CD1c-positive myeloid dendritic cell (primary cell): Measurements from ENCODE around the gene CNPY2.
A peak's percentile ranks its signal among the peaks of the same experiment; 100 is the strongest.
"Not testable (repeated sequence)": the region's sequence is repeated elsewhere in the genome, so short reads cannot be mapped to it uniquely, and the experiment has no call there.

Experiments
- DNase-seq: peaks from one replicate; pipeline ENCODE4 v3.0.0-alpha.2; 2016; ENCODE audit errors: extremely low spot score

Gene CNPY2

DNA sequence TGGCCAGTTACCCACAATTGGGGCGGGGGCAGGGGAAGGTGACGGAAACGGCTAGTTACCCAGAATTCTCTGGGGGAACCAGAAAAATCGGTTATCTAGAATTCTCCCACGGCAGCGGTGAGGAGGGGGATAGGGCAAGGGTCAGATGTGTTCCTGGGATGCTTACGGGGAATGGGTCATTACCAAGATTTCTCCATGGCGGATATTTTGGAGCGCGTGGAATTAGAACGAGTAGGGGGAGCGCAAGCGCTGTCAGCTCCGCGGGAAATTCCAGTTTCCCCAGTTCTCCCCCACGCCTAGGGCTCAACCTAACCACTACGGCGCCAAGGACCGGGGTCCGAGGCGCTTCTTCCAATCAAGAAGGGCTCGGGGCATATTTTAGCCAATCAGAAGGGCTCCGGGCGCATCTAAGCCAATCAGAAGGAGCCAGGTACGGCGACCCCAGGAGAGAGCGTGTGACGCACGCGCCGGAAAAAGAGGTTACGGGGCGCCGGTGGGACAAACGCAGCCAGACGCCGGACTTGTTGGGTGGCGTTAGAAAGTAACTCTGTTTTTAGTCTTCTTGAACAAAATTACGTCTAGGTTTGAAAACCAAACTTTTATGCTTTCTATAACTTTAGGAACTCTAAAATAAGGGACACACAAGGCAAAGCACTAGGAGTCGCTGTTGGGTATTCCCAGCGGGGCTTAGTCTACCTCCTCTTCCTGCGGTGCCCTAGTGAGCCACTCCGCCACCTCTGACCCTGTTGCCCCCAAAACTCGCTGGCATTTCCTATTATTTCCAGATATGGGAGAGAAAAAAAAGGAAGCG is 18.1 kb upstream of the CNPY2 start, which contains the start of gene PAN2:
Gene PAN2 (minus strand): TSS at position 322 of the 811 bp plus-strand sequence. CDS start 906 bp downstream, outside the sequence.
- DNase-seq, result peak; percentile 96

DNA sequence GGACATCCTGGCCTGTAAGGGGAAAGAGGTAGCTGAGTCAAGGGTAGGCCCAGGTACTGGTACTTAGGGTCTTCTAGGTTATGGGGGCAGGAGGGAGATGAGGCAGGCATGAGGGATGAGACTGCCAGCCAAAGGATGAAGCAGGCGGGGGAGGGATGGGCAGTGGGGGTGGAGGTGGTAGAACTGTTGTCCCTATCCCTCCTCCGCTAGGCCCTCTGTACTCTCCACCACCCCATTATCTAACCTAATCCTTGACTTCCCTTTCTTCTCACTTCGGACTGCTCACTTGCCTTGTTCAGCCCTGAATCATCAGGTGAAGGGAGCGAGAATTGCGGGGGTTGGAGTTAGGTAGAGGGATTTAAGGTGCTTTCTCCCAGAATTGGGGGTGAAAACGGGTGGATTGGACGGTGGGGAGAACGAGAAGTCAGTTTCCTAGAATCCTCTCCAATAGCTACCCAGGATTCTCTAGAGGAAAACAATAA is 17.4 kb upstream of the CNPY2 start:
- DNase-seq, result no peak

DNA sequence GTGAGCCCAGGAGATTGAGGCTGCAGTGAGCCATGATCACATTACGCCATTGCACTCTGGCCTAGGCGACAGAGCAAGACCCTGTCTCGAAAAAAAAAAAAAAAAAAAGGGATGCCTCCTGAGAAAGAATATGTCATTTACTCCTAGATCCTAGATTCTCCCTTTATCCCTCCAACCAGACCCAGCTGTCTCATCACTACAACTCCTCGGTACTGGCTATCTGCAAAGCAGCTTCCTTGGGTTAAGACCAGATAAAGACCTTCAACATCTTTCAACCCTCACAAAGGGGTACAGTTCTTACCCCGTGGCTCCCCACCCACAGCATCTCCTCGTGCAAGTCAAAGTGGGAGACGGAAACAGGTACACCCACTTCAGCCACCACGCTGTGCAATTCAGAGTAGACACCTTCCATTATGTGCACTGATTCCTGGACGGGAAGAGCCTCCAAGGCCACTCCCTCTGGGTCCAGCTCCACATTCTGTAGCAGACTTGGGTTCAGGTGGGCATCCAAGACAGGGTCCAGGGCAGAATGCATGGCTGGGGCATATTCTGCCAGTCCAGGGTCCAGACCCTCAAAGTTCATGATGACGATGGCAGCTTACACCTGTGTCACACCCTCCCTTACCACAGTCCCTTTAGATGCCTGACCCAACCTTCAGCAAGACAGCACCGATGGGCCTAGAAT is 16.9 kb upstream of the CNPY2 start:
- DNase-seq, result no peak

DNA sequence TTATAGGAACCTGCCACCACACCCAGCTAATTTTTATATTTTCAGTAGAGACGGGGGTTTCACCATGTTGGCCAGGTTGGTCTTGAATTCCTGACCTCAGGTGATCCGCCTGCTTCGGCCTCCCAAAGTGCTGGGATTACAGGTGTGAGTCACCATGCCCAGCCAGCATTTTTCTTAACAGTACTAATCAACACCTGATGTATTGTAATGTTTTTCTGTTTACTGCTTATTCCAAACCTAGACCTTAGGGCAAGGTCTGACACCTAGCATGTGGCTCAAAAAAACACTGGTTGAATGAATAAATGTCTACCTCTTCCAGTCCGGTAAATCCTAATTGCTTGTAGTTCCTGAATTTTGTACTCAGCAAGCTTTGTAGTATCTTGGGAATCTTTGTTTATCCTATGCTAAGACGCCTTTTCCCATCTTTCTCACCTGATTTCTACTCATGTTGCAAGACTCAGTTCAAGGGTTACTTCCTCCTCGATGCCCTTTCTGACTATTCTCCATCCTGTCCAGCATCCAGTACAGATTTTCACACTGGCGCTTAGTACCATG is 15.2 kb upstream of the CNPY2 start:
- no peak for DNase-seq

DNA sequence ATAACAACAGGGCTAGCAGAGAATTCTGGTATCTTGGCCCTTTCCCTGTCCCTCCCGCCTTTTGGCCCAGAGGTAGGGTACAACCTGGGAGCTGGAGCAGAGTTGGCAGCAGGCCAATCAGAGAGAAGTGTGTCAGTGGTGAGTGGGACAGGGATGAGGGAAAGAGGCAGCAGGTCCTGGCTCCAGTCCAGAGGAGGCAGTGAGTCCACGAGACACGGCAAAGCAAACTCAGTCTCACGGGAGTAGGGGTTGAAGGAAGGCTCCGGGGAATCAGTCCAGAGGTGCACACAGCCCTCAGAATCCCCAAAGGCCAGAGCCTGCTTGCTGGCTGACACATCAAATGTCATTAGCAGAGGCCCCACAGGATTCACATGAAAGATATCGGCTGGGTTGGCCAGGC is 10.7 kb upstream of the CNPY2 start:
- DNase-seq, result no peak

DNA sequence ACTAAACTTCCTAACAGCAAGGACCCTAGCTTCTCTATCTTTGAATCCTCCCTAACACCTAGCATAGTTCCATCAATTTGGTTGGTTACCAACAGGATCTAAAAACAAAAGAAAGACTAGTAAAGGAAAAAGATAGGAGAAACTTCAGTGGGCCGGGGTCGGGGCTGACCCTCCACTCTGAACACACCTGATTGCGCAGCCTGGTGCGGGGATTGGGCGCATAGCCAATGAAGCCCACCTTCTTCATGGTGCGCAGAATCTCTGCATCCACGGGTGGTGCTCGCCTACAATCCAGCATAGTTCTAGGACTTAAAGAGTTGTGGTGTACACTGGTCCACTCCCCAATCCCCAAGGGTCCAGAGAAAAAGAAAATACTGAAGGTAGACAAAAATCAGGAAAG is 10.3 kb upstream of the CNPY2 start:
- DNase-seq, result no peak

DNA sequence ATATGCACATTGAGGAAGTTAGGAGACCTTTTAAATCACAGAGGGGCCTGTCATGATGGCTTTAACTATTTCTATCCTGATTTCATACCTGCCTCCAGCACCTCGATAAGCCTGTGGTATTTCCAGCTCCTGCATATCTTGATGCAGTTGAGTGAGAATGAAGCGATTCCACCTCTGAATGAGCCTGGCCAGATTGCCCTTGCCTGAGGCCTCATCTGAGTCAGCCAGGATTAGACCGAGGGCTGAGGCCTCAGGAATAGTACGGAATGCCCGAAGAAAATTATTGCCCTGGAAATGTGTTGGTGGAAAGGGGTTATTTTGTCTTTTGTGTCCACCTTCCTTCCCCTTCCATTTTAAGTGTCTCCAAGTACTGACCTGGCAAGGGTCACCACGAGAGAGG is 8.4 kb upstream of the CNPY2 start:
- DNase-seq, result no peak

DNA sequence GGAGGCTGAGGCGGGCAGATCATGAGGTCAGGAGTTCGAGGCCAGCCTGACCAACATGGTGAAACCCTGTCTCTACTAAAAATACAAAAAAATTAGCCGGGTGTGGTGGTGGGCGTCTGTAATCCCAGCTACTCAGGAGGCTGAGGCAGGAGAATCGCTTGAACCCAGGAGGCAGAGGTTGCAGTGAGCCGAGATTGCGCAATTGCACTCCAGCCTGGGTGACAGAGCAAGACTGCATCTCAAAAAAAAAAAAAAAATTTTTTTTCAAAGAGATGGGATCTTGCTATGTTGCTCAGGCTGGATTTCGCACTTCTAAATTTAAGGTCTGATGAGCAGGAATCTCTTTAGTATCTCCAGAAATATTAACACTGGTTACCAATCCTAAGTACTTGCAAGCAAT is 5.8 kb upstream of the CNPY2 start:
- not testable (repeated sequence) for DNase-seq

DNA sequence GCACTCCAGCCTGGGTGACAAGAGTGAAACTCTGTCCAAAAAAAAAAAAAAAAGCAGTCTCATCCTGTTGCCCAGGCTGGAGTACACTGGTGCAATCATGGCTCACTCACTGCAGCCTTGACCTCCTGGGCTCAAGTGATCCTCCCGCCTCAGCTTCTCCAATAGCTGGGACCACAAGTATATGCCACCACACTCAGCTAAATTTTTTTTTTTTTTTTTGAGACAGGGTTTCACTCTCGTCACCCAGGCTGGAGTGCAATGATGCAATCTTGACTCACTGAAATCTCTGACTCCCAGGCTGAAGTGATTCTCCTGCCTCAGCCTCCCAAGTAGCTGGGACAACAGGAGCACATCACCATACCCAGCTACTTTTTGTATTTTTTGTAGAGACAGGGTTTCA is 5.2 kb upstream of the CNPY2 start:
- peak; percentile 38 for DNase-seq

DNA sequence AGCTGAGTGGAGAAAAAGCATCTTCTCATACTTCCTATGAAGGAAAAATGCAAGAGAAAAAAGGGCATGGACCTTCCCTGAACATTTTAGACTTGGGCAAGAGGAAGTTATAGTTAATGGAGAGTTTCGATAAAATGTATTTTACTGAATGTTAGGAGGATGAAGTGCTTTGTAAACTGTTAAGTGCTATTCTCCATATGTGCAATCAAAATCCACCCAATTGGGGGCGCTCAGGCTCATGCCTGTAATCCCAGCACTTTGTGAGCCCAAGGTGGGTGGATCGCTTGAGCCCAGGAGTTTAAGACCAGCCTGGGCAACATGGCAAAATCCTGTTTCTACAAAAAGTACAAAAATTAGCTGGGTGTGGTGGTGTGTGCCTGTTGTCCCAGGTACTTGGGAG is 1.9 kb upstream of the CNPY2 start:
- no peak for DNase-seq

DNA sequence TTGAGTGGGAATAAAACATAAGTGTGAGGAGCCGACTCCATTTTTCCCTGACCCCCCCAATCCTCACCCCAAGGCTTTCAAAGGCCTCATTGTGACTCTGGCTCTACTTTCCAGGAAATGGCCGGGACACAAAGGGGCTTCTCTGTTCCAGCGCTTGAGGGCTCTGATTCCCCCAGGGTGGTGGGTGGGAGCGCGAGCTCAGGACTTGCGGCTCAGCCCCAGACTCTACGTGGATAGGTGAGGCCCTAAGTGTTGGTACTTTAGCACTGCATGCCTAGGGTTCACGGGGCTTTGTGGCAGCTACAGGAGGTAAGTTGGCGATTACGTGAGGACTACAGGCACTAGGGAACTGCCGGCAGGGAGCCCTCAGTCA is 553 bp downstream of the CNPY2 start:
- DNase-seq, result no peak

DNA sequence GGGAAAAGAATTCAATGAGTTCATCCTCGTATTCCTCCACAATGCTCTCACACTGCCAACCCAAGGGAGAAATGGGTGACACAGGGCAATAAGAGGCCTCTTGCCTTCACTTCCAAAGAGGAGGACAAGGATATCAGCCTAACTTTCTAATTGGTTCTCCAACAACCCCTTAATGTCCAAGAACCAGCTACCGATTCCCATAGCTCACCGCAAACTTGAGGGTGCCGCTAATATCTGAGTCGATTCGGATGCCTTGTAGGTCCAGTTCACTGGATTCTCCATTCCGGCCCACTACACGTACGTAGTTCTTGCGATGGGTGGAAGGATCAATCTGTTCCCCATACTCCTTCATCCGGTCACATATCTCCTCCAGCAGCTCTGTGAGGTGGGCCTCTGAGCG is 4.8 kb downstream of the CNPY2 start:
- no peak for DNase-seq

DNA sequence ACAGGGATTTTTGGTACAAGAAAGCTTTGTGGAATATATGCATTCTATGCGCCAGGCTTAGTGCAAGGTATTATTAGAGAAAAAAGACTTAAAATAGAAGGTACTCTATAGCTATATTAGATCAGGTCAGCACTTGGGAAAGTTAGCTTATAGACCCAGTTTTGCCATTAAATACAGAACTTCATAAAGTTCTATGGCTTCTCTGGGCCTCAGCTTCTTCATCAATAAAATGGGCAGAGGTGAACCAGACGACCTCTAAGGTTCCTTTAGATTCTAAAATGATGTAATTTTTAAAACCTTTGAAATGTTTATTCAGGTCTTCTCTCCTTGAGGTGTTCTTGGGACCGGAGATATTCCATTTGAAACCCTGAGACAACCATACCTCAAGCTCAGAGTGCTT is 7.1 kb downstream of the CNPY2 start:
- DNase-seq, result no peak

DNA sequence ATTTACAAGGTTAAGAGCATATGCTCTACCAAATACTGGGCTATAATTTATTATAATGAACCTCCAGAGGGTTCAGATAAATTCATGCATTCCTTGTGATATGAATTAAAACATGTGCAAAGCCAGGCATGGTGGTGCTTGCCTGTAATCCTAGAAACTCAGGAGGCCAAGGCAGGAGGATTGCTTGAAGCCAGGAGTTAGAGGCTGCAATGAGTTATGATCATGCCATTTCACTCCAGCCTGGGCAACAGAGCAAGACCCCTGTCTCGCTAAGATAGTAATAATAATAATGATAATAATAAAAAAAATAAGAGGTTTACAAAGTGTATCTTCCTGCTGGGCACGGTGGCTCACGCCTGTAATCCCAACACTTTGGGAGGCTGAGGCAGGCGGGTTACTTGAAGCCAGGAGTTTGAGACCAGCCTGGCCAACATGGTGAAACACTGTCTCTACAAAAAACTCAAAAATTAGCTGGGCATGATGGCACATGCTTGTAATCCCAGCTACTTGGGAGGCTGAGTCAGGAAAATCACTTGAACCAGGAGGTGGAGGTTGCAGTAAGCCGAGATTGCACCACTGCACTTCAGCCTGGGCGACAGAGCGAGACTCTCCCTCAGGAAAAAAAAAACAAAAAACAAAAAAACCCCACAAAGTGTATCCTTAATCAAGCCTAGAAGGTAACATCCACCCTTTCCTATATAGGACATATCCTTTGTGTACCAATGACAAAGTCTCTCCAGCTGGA is 8.4 kb downstream of the CNPY2 start:
- DNase-seq, result no peak

DNA sequence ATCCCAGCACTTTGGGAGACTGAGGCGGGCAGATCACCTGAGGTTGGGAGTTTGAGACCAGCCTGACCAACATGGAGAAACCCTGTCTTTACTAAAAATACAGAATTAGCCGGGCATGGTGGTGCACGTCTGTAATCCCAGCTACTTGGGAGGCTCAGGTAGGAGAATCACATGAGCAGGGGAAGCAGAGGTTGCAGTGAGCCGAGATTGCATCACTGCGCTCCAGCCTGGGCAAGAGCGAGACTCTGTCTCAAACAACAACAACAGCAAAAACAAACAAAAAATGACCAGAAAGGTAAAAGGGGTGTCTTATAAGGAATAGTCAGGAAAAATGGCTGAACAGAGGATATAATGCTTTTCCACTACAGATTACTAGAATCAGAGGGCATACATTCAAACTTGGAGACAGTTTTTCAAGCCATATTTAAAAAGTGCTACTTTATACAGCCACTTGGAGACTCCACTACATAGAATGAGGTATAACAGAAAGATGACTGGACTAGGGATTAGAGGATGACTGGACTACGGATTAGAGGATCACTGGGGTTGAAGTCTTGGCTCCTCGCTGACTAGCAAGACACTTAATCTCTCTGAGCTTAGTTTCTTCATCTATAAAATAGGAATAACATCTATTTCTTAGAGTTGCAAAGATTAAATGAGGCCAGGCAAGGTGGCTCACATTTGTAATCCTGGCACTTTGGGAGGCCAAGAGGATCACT is 10.8 kb downstream of the CNPY2 start:
- DNase-seq, result no peak

DNA sequence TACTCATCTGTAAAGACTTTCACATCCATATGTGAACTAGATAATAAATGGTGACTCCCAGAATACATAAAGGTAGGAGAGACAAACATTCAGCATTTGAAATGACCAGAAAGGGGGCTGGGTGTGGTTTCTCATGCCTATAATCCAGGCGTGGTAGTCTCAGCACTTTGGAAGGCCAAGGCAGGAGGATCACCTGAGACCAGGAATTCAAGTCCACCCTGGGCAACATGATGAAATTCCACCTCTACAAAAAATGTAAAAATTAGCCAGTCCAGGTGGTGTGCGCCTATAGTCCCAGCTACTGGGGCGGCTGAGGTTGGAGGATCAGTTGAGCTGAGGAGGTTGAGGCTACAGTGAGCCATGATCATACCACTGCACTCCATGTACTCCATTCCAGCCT is 11.5 kb downstream of the CNPY2 start:
- no peak for DNase-seq

DNA sequence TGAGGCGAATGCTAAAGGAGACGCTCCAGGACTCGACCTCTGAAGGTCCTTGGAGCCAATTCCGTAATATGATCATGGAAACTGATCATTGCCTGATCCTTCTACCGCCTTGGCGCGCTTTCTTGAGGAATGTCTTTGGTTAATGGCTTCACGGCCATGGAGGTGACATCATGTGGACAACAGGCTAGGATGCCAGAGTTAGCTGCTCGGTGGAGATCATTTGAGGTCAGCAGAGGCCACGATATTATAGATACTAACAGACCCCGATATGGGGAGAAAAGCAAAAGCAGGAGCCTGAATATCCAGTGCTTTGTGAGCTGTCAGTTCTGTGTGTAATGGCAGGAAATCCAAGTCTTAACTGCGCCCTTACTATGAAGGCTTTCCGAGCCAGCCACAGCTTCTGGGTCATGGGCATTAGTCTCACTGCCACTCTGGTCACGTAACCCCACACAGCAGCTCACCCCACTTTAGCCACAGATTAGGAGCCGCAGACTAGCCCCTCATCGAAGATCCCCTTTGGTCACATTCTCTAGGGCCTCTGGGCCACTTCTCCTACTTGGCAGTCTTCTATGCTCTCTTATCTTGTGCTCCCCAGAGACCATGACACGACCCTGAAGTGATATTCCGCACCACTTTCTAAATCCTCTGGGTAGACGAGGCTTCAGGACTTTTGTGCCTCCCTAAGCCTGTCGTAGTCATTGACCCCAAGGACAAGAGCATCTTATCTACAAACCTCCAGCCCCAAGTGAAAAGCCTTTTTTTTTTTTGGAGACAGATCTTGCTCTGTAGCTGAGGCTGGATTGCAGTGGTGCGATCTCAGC is 14.9 kb downstream of the CNPY2 start:
- no peak for DNase-seq

DNA sequence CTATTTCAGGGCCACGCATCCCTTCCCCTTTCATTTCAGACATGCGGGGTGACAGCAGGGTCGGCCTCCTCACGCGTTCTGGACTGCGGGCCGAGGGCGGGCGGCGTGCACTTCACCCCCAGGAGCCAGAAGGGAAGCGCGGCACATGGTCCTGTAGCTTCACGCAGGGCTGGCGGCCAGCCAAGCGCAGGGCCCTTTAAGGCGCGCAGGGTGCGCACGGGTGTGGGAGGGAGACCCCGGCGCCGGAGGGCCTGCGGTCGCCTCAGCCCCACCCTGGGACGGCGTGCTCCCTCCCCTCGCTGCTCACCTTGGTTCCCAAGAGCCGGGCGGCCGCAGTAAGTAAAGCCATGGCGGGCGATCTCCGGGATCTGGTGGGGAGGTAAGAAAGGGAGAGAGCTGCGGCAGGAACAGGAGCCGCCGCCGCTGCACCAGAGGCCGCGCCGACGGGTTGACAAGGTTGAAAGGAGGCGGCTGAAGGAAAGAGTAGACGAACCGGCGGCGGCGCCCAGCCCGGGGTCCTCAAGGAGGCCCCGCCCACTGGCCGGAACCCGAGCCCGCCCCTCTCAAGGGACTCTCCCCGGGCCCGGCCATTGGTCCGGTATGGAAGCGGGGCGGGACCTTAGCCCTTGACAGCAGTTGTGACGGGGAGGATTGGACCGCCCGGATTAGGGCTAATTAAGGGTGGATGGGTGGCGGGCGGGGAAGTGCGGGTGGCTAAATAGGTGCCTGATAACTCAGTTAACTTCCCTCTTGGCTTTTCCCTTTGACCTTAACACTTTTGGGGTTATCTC is 15.7 kb downstream of the CNPY2 start, which contains the start of gene CS:
Gene CS (minus strand): TSS at position 478 of the 791 bp plus-strand sequence. CDS start 129 bp downstream, at position 349.
- DNase-seq, result peak; percentile 100

DNA sequence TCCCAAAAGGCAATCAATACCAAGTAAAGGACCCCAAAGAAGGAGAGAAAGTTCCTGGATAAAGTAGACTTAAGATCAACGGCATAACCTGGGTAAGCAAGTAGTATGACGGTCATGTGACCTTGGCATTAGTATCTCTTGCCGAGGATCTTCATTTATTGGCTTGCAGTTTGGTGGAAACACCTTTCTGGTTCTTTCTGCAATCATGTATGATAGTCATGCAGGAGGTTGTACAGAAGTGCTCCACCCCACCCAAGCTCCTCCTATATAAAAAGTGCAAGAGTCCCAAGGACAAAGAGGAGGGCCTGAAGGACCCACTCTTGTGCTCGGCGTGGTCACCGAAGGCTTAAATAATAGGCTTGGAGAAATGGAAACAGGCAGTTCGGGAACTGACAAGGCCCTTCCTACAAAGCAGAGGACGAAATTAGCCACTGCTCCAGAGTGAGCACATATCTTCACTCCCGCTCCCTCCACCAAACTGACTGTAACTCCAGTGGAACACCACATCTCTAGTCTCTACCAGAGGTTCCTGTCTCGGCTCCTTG is 16.4 kb downstream of the CNPY2 start:
- DNase-seq, result peak; percentile 17
